Measurements from ENCODE around the gene PAX5.

Gene PAX5

GRCh38 chr9:36849943-36850342 lies 184.1 kb downstream of the PAX5 start:
- Histone ChIP-seq H3K36me3 (ENCODE audit: low read depth) (no peaks in the 10 kb centered on the region), H3K27me3 (ENCODE audit: insufficient read depth, poor library complexity, severe bottlenecking) (no peaks in the 10 kb centered on the region), H3K9me3 (ENCODE audit: severe bottlenecking) (no peaks in the 10 kb centered on the region)

GRCh38 chr9:36848946-36849345 lies 185.1 kb downstream of the PAX5 start:
- H3K36me3 ChIP-seq (ENCODE audit: low read depth): no peaks in the 10 kb centered on the region

More at GRCh38 chr9:36849943-36850342, 184.1 kb downstream of the PAX5 start:
- no peak for TF ChIP-seq CTCF (IDR thresholded peaks at IDR 0.05; ENCODE audit: poor library complexity, severe bottlenecking)
- no peak for DNase-seq (ENCODE audit: low spot score)
- no peak overlapping the region for H3K27ac ChIP-seq (ENCODE audit: poor library complexity, severe bottlenecking)
- no peaks in the 10 kb centered on the region for H3K4me1 ChIP-seq (ENCODE audit: insufficient read depth, poor library complexity, severe bottlenecking)
- no peak overlapping the region for H3K4me3 ChIP-seq (ENCODE audit: severe bottlenecking)
- no peak for ATAC-seq (ENCODE audit: low read depth)

GRCh38 chr9:36847781-36848673 lies 186.0 kb downstream of the PAX5 start:
- DNase-seq (ENCODE audit: low spot score) (no peak), ATAC-seq (ENCODE audit: low read depth) (no peak; the same call in 1 of the 3 replicates)
- H3K9me3 ChIP-seq (ENCODE audit: severe bottlenecking): no peaks in the 10 kb centered on the region
- no peaks in the 10 kb centered on the region for H3K36me3 ChIP-seq (ENCODE audit: low read depth)
- no peak overlapping the region for H3K4me3 ChIP-seq (ENCODE audit: severe bottlenecking)
- no peaks in the 10 kb centered on the region for H3K27me3 ChIP-seq (ENCODE audit: insufficient read depth, poor library complexity, severe bottlenecking)
- H3K27ac ChIP-seq (ENCODE audit: poor library complexity, severe bottlenecking): no peak overlapping the region
- no peak for TF ChIP-seq CTCF (IDR thresholded peaks at IDR 0.05; ENCODE audit: poor library complexity, severe bottlenecking)
- no peaks in the 10 kb centered on the region for H3K4me1 ChIP-seq (ENCODE audit: insufficient read depth, poor library complexity, severe bottlenecking)

More at GRCh38 chr9:36848946-36849345, 185.1 kb downstream of the PAX5 start:
- no peak for ATAC-seq (ENCODE audit: low read depth)
- no peak for DNase-seq (ENCODE audit: low spot score)
- no peak for TF ChIP-seq CTCF (IDR thresholded peaks at IDR 0.05; ENCODE audit: poor library complexity, severe bottlenecking)
- H3K4me3 ChIP-seq (ENCODE audit: severe bottlenecking): no peak overlapping the region
- no peaks in the 10 kb centered on the region for H3K9me3 ChIP-seq (ENCODE audit: severe bottlenecking)
- no peaks in the 10 kb centered on the region for H3K4me1 ChIP-seq (ENCODE audit: insufficient read depth, poor library complexity, severe bottlenecking)
- H3K27ac ChIP-seq (ENCODE audit: poor library complexity, severe bottlenecking): no peak overlapping the region
- no peaks in the 10 kb centered on the region for H3K27me3 ChIP-seq (ENCODE audit: insufficient read depth, poor library complexity, severe bottlenecking)

GRCh38 chr9:36846621-36847020 lies 187.4 kb downstream of the PAX5 start:
- Histone ChIP-seq H3K36me3 (ENCODE audit: low read depth) (no peaks in the 10 kb centered on the region), H3K4me1 (ENCODE audit: insufficient read depth, poor library complexity, severe bottlenecking) (no peaks in the 10 kb centered on the region), H3K4me3 (ENCODE audit: severe bottlenecking) (no peak overlapping the region), H3K9me3 (ENCODE audit: severe bottlenecking) (no peaks in the 10 kb centered on the region), H3K27ac (ENCODE audit: poor library complexity, severe bottlenecking) (no peak overlapping the region), H3K27me3 (ENCODE audit: insufficient read depth, poor library complexity, severe bottlenecking) (no peaks in the 10 kb centered on the region)
- TF ChIP-seq CTCF (IDR thresholded peaks at IDR 0.05; ENCODE audit: poor library complexity, severe bottlenecking): no peak
- no peak for DNase-seq (ENCODE audit: low spot score)
- ATAC-seq (ENCODE audit: low read depth): no peak

GRCh38 chr9:36845844-36846243 lies 188.2 kb downstream of the PAX5 start:
- H3K4me1 ChIP-seq (ENCODE audit: insufficient read depth, poor library complexity, severe bottlenecking): no peaks in the 10 kb centered on the region
- no peaks in the 10 kb centered on the region for H3K9me3 ChIP-seq (ENCODE audit: severe bottlenecking)
- no peaks in the 10 kb centered on the region for H3K36me3 ChIP-seq (ENCODE audit: low read depth)
- no peak overlapping the region for H3K27ac ChIP-seq (ENCODE audit: poor library complexity, severe bottlenecking)
- ATAC-seq (ENCODE audit: low read depth) (no peak), DNase-seq (ENCODE audit: low spot score) (no peak)
- no peak overlapping the region for H3K4me3 ChIP-seq (ENCODE audit: severe bottlenecking)
- H3K27me3 ChIP-seq (ENCODE audit: insufficient read depth, poor library complexity, severe bottlenecking): no peaks in the 10 kb centered on the region
- no peak for TF ChIP-seq CTCF (IDR thresholded peaks at IDR 0.05; ENCODE audit: poor library complexity, severe bottlenecking)

Data from RWPE2 (cell line).